Coronary artery (tissue), 2 donors: ENCODE data around the gene SOBP.

Source experiments
- DNase-seq: peaks from one replicate; pipeline ENCODE4 v3.0.0-alpha.2; 2017; ENCODE audit warnings: low spot score
- H3K27ac ChIP-seq, 2 donors: fragments of 200-600 bp; sonication (generic); one replicate each; pipeline ENCODE4 v1.5.1; 2016 to 2019
- H3K4me3 ChIP-seq: fragments of 200-600 bp; sonication (generic); 2 replicates; pipeline ENCODE4 v1.5.1; 2016; ENCODE audit warnings: mild to moderate bottlenecking, moderate library complexity
- TF ChIP-seq, protein P1 (sequence below): fragments of 200-600 bp; sonication (generic); IDR thresholded peaks from one replicate; pipeline ENCODE4 v1.5.1; 2019; ENCODE audit warnings: antibody characterized with exemption

The SOBP gene

DNA sequence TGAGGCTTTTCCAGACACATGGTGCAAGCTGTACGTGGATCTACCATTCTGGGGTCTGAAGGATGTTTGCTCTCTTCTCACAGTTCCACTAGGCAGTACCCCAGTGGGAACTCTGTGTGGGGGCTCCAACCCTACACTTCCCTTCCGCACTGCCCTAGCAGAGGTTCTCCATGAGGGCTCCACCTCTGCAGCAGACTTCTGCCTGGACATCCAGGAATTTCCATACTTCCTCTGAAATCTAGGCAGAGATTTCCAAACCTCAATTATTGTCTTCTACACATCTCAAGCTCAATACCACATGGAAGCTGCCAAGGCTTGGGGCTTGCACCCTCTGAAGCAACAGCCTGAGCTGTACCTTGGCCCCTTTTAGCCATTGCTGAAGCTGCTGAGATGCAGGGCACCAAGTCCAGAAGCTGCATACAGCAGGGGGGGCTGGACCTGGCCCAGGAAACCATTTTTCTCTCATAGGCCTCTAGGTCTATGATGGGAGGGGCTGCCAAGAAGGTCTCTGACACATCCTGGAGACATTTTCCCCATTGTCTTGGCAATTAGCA lies 42.2 kb upstream of the SOBP start:
- TF ChIP-seq, protein P1, sequence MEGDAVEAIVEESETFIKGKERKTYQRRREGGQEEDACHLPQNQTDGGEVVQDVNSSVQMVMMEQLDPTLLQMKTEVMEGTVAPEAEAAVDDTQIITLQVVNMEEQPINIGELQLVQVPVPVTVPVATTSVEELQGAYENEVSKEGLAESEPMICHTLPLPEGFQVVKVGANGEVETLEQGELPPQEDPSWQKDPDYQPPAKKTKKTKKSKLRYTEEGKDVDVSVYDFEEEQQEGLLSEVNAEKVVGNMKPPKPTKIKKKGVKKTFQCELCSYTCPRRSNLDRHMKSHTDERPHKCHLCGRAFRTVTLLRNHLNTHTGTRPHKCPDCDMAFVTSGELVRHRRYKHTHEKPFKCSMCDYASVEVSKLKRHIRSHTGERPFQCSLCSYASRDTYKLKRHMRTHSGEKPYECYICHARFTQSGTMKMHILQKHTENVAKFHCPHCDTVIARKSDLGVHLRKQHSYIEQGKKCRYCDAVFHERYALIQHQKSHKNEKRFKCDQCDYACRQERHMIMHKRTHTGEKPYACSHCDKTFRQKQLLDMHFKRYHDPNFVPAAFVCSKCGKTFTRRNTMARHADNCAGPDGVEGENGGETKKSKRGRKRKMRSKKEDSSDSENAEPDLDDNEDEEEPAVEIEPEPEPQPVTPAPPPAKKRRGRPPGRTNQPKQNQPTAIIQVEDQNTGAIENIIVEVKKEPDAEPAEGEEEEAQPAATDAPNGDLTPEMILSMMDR = no peak
- no peak overlapping the region for H3K4me3 ChIP-seq
- H3K27ac ChIP-seq = no peak overlapping the region
- no peak for DNase-seq

DNA sequence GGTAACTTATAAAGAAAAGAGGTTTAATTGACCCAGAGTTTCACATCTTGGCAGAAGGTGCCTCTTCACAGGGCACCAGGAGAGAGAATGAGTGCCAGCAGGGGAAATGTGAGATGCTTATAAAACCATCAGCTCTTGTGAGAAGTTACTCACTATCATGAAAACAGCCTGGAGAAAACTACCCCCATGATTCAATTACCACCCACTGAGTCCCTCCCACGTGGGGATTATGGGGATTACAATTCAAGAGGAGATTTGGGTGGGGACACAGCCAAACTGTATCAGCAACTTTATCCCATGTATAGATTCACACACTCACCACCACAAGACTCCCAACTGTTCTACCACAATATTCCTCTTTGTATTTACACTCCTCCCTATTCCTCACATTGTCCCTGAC lies 41.1 kb upstream of the SOBP start:
- Histone ChIP-seq H3K4me3 (no peak overlapping the region), H3K27ac (no peak overlapping the region)
- DNase-seq = no peak
- TF ChIP-seq, protein P1 = no peak

DNA sequence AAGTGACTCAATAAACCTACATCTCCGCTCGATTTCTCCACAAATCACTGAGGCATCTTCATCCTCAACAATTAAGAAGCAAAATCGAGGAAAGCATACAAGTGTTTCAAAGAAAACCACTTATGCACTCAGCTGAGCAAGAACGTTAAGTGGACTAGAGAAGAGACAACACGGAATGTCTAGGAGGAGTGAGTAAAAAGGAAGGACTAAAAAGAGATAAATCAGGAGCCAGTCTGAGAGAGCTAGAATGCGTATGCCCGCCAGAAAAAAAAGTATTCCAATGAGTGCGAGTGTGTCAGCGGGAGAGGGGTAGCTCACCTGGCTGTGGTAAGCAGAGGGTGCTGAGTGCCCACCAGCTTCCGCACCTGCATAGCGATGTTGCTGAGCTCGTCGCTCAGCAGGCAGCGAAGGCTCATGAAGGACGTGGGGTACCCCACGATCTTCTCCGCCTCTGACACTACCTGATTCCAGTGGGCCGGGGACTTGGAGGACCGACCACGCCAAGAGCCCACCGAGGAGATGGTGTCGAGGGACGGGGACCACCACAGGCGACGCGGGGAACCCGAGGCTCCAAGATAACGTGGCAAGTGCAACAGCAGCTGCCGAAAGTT lies 31.1 kb upstream of the SOBP start:
- Histone ChIP-seq H3K27ac (peak overlapping the region; percentile 3 to 94), H3K4me3 (peak overlapping the region; percentile 86)
- TF ChIP-seq, protein P1 = no peak
- no peak for DNase-seq

DNA sequence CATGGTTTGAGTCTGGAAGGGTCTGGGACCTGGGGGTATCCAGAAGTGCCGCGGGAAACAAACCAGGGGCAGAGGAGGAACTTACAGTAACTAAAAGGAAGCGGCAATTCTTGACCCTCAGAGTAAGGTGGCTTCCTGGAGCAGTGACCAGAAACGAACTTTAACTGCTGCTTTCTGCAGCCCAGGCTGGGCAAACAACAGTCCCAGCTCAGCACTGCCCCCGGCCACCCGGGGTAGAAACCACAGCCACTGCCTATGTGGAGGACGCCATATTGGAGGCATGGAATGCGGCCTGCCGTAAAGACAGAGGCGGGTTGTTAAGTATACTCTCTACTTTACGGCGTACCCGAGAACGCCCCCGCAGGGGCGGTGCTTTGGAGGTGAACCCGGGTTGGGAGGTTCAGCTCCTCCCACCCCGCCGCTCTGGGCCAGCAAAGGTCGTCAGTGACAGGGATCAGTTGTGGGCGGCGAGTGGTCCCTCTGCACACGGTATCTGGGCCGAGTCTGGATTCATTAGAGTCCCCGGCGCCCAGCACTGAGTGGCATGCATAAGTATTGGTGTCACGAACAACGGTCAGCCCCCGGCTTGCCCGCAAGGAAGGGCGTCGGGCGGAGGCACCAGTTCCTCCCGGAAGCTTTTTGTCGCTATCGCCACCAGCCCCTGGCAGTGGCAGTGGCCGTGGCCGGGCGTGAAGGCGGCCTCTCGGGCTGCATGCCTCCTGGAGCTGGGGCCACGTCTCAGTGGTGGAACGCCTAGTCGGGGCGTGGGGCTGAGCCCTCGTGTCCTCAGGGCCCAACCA lies 30.4 kb upstream of the SOBP start, which contains the start of gene PDSS2:
TSS of gene PDSS2 (minus strand) at position 282 of the 800 bp plus-strand sequence. CDS start at position 3, 279 bp downstream.
- Histone ChIP-seq H3K4me3 (peak within 1 kb of the TSS; percentile 86), H3K27ac (peak within 1 kb of the TSS; percentile 73 to 94)
- DNase-seq = peak; percentile 96
- TF ChIP-seq, protein P1 = no peak

DNA sequence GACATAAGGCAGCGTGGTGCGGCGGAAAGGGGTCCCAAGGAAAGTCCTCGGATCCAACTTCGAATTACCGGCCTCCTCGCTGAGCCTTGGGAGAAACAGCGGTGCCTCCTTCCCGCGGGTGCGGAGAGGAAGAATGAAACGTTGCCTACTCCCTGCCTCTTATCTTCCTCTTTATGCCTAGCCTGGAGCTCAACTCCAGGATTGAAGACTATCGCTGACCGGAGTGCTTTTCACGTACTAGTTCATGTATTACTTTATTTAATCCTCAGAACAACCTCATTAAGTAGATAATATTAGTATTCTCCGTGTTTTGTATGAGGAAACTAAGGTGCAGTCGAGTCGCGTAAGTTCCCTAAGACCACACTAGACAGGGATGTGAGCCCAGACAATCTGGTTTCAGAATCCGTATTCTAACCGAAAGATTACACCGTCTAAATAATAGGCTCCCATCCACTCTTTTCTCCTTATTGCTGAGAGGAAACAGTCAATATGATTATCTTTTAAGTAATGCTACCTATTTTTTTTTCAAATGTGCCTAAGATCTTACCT lies 29.8 kb upstream of the SOBP start:
- no peak for DNase-seq
- TF ChIP-seq, protein P1 = no peak
- peak overlapping the region; percentile 73 to 94 for H3K27ac ChIP-seq

DNA sequence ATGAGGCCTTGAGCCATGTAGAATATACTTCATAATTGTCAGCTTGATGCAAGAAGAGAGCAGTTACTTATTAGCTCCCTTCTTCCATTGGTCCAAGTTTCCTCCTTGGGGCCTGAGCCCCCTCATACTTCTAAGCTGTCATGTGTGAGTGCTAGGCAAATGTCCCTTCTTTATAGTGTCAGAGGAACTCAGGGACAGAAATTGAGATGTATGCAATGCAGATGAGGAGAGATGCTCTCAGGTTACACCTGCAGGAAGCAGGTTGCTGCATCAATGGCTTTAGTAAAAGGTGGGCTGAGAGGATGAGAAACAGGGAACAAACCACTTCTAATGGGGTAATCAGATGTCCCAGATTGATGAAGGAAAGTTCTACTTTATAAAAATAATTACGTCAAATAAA lies 23.9 kb upstream of the SOBP start:
- Histone ChIP-seq H3K27ac (no peak overlapping the region), H3K4me3 (no peak overlapping the region)
- DNase-seq = no peak
- TF ChIP-seq, protein P1 = no peak

More for the DNA sequence above, 29.8 kb upstream of the SOBP start:
- peak overlapping the region; percentile 86 for H3K4me3 ChIP-seq
